ENCODE measurements around the gene C4orf50. TPM values are rescaled to one million over a fixed set of nuclear protein-coding genes. Genes with fewer than 3 reads are reported as not detected.
"Not testable (repeated sequence)": the region's sequence is repeated elsewhere in the genome, so short reads cannot be mapped to it uniquely, and the experiment has no call there.

Gene C4orf50
- total RNA-seq, 1 donor from 2014 or later, result 0.16 TPM

GRCh38 chr4:5952975-5953951 lies 65.0 kb downstream of the C4orf50 start:
- Histone ChIP-seq H3K79me2 (ENCODE audit: insufficient read depth, low read length) (no peaks in the 10 kb centered on the region), H3K4me3 (ENCODE audit: insufficient read depth, low read depth, low read length) (no peak overlapping the region), H3K4me1 (ENCODE audit: insufficient read depth, low read length) (peaks cover 5% of the 10 kb centered on the region), H4K20me1 (ENCODE audit: insufficient read depth, low read length) (no peaks in the 10 kb centered on the region), H2AFZ (ENCODE audit: low read depth, low read length) (no peak overlapping the region), H3K4me2 (ENCODE audit: low read length) (no peak overlapping the region), H3K9ac (ENCODE audit: low read length) (no peak overlapping the region), H3K27me3 (ENCODE audit: insufficient read depth, low read length) (no peaks in the 10 kb centered on the region), H3K36me3 (ENCODE audit: insufficient read depth, low read length) (no peaks in the 10 kb centered on the region), H3K27ac (ENCODE audit: low read depth, low read length) (no peak overlapping the region), H3K9me3 (ENCODE audit: insufficient read depth, low read depth, low read length) (no peaks in the 10 kb centered on the region)
- H3K27ac Mint-ChIP-seq (ENCODE audit: unreplicated experiment), result no peak overlapping the region
- FAIRE-seq (no peak), DNase-seq (ENCODE audit: low read depth) (no peak)
- H3K4me3 Mint-ChIP-seq (ENCODE audit: unreplicated experiment), result no peak overlapping the region
- H3K9me3 Mint-ChIP-seq (ENCODE audit: unreplicated experiment), result peaks cover 3% of the 10 kb centered on the region
- H3K36me3 Mint-ChIP-seq (ENCODE audit: low read depth, unreplicated experiment), result peaks cover 2% of the 10 kb centered on the region
- H3K27me3 Mint-ChIP-seq (ENCODE audit: low read depth, unreplicated experiment), result peaks cover 48% of the 10 kb centered on the region
- H3K4me1 Mint-ChIP-seq (ENCODE audit: low read depth, unreplicated experiment), result no peaks in the 10 kb centered on the region
- TF ChIP-seq EZH2 (IDR thresholded peaks at IDR 0.05; ENCODE audit: insufficient read depth, low read length) (no peak), CTCF (IDR thresholded peaks at IDR 0.05; ENCODE audit: insufficient read depth, low read depth, low read length) (no peak)

- Histone ChIP-seq H3K4me2 (ENCODE audit: low read length) (no peak overlapping the region), H3K4me3 (ENCODE audit: insufficient read depth, low read depth, low read length) (no peak overlapping the region), H3K36me3 (ENCODE audit: insufficient read depth, low read length) (no peaks in the 10 kb centered on the region), H2AFZ (ENCODE audit: low read depth, low read length) (no peak overlapping the region), H3K79me2 (ENCODE audit: insufficient read depth, low read length) (no peaks in the 10 kb centered on the region), H3K27me3 (ENCODE audit: insufficient read depth, low read length) (no peaks in the 10 kb centered on the region), H3K9me3 (ENCODE audit: insufficient read depth, low read depth, low read length) (no peaks in the 10 kb centered on the region), H3K4me1 (ENCODE audit: insufficient read depth, low read length) (peaks cover 5% of the 10 kb centered on the region), H3K9ac (ENCODE audit: low read length) (no peak overlapping the region), H4K20me1 (ENCODE audit: insufficient read depth, low read length) (no peaks in the 10 kb centered on the region), H3K27ac (ENCODE audit: low read depth, low read length) (no peak overlapping the region)
- TF ChIP-seq CTCF (IDR thresholded peaks at IDR 0.05; ENCODE audit: insufficient read depth, low read depth, low read length) (no peak), EZH2 (IDR thresholded peaks at IDR 0.05; ENCODE audit: insufficient read depth, low read length) (no peak)
- Mint-ChIP-seq H3K4me1 (ENCODE audit: low read depth, unreplicated experiment) (no peaks in the 10 kb centered on the region), H3K9me3 (ENCODE audit: unreplicated experiment) (peaks cover 8% of the 10 kb centered on the region), H3K27me3 (ENCODE audit: low read depth, unreplicated experiment) (peaks cover 53% of the 10 kb centered on the region), H3K27ac (ENCODE audit: unreplicated experiment) (no peak overlapping the region), H3K36me3 (ENCODE audit: low read depth, unreplicated experiment) (peaks cover 2% of the 10 kb centered on the region), H3K4me3 (ENCODE audit: unreplicated experiment) (no peak overlapping the region)
- FAIRE-seq (no peak), DNase-seq (ENCODE audit: low read depth) (no peak)
These were observed 65.8 kb downstream of the C4orf50 start for GRCh38 chr4:5952286-5952974.

- not testable (repeated sequence) for H3K4me3 Mint-ChIP-seq (ENCODE audit: unreplicated experiment); DNase-seq (ENCODE audit: low read depth); H3K4me1 Mint-ChIP-seq (ENCODE audit: low read depth, unreplicated experiment); H3K4me1 ChIP-seq (ENCODE audit: insufficient read depth, low read length); H3K4me2 ChIP-seq (ENCODE audit: low read length); H4K20me1 ChIP-seq (ENCODE audit: insufficient read depth, low read length); H3K4me3 ChIP-seq (ENCODE audit: insufficient read depth, low read depth, low read length); H3K9ac ChIP-seq (ENCODE audit: low read length); H3K27me3 ChIP-seq (ENCODE audit: insufficient read depth, low read length); H3K79me2 ChIP-seq (ENCODE audit: insufficient read depth, low read length); H3K27ac Mint-ChIP-seq (ENCODE audit: unreplicated experiment); H3K36me3 ChIP-seq (ENCODE audit: insufficient read depth, low read length); FAIRE-seq; H2AFZ ChIP-seq (ENCODE audit: low read depth, low read length); H3K9me3 ChIP-seq (ENCODE audit: insufficient read depth, low read depth, low read length); H3K36me3 Mint-ChIP-seq (ENCODE audit: low read depth, unreplicated experiment); H3K27ac ChIP-seq (ENCODE audit: low read depth, low read length)
- H3K27me3 Mint-ChIP-seq (ENCODE audit: low read depth, unreplicated experiment), result peaks cover 41% of the 10 kb centered on the region
- peaks cover 17% of the 10 kb centered on the region for H3K9me3 Mint-ChIP-seq (ENCODE audit: unreplicated experiment)
These were observed 71.6 kb downstream of the C4orf50 start for GRCh38 chr4:5946653-5947052.

All from astrocyte (in vitro differentiated cells and primary cell).